Measurements from ENCODE around the gene SLC38A10. TPM values are rescaled to one million over a fixed set of nuclear protein-coding genes. Genes with fewer than 3 reads are reported as not detected.

The SLC38A10 gene
- total RNA-seq, 2 experiments from 2014 or later, result 35.7 to 38.7 TPM

- Mint-ChIP-seq H3K27me3 (no peaks in the 10 kb centered on the region), H3K4me1 (peaks cover 12% of the 10 kb centered on the region), H3K9me3 (no peaks in the 10 kb centered on the region), H3K36me3 (peaks cover 17% of the 10 kb centered on the region), H3K27ac (no peak overlapping the region), H3K4me3 (no peak overlapping the region)
- no peak for DNase-seq
Measured at GRCh38 chr17:81252326-81252986, 42.7 kb downstream of the SLC38A10 start.

GRCh38 chr17:81251709-81252301 is 43.3 kb downstream of the SLC38A10 start:
- no peak overlapping the region for H3K27ac Mint-ChIP-seq
- no peaks in the 10 kb centered on the region for H3K9me3 Mint-ChIP-seq
- H3K4me1 Mint-ChIP-seq, result peaks cover 12% of the 10 kb centered on the region
- H3K36me3 Mint-ChIP-seq, result peaks cover 17% of the 10 kb centered on the region
- no peaks in the 10 kb centered on the region for H3K27me3 Mint-ChIP-seq
- no peak overlapping the region for H3K4me3 Mint-ChIP-seq
- DNase-seq, result peak; percentile 41

- H3K4me3 Mint-ChIP-seq, result peak overlapping the region; percentile 22
- no peak for DNase-seq
- H3K36me3 Mint-ChIP-seq, result peaks cover 17% of the 10 kb centered on the region
- no peaks in the 10 kb centered on the region for H3K9me3 Mint-ChIP-seq
- no peak overlapping the region for H3K27ac Mint-ChIP-seq
- H3K4me1 Mint-ChIP-seq, result peaks cover 12% of the 10 kb centered on the region
- H3K27me3 Mint-ChIP-seq, result no peaks in the 10 kb centered on the region
Measured at GRCh38 chr17:81251094-81251708, 43.9 kb downstream of the SLC38A10 start.

DNA sequence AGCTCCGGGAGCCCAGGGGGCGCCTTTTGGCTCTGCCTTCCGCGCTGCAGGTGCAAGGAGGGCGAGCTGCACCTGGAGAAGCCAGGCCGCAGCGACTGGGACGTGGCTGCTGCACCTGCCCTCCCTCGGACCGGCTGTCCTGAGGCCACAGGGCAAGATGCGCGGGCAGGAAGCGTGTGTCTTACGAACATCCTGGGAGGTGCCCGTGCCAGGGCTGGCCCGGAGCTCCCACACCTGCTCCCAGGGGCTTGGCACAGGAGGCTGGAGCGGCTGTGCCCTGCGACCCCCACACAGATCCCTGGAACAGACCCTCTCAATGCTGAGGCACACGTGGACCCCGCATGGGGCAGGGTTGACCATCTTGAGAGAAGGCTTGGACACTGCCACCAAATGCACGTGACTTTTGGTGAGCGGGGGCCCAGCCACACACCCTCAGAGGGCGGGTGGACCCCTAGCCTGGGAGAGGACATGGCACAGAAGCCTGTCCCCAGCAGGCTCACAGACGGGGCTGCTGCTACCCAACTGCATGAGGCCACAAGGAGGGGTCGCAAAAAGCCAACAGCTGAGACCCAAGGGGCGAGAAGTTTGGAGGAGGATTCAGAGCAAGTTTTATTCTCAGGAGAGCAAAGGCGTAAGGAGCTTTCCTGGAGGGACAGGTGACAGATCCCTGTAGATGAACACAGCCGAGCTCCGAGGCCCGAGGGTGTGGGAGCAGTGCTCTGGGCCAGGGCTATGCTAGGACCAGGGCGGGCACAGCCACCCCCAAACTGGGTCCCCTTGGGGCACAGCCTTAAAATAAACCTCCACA is 44.6 kb downstream of the SLC38A10 start:
- no peaks in the 10 kb centered on the region for H3K9me3 Mint-ChIP-seq
- peaks cover 12% of the 10 kb centered on the region for H3K4me1 Mint-ChIP-seq
- peaks cover 17% of the 10 kb centered on the region for H3K36me3 Mint-ChIP-seq
- H3K27me3 Mint-ChIP-seq, result no peaks in the 10 kb centered on the region
- no peak overlapping the region for H3K27ac Mint-ChIP-seq
- peak overlapping the region; percentile 22 for H3K4me3 Mint-ChIP-seq
- DNase-seq, result no peak

DNA sequence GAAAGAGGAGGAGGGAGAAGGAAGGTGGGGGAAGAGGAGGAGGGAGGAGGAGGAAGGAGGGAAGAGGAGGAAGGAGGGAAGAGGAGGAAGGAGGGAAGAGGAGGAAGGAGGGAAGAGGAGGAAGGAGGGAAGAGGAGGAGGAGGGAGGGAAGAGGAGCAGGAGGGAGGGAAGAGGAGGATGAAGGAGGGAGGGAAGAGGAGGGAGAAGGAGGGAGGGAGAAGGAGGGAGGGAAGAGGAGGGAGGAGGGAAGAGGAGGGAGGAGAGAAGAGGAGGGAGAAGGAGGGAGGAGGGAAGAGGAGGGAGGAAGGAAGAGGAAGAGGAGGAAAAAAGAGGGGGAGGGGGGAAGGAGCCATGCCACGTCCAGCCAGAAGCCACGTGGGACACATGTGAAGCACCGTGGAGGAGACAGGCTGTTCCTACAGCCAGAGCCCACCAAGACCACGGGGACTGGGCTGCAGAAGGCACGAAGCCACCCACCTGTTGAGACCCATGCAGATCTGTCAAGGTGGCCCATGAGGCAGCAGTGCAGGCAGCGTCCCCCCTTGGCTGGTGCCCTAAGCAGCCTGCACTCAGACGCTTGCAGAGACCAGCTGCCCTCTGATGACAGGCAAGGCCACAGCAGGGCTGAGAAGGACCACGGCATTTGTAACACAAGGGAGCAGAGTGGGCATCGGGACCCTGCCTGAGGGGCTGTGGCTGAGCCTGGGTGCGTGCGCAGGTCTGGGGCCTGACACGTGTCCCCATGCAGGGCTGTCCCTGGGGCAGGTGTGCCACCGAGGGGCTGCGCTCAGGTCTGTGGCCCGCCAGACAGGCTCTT is 45.7 kb downstream of the SLC38A10 start:
- Mint-ChIP-seq H3K27me3 (no peaks in the 10 kb centered on the region), H3K9me3 (no peaks in the 10 kb centered on the region), H3K4me3 (no peak overlapping the region), H3K27ac (no peak overlapping the region), H3K36me3 (peaks cover 17% of the 10 kb centered on the region), H3K4me1 (peaks cover 12% of the 10 kb centered on the region)
- no peak for DNase-seq

DNA sequence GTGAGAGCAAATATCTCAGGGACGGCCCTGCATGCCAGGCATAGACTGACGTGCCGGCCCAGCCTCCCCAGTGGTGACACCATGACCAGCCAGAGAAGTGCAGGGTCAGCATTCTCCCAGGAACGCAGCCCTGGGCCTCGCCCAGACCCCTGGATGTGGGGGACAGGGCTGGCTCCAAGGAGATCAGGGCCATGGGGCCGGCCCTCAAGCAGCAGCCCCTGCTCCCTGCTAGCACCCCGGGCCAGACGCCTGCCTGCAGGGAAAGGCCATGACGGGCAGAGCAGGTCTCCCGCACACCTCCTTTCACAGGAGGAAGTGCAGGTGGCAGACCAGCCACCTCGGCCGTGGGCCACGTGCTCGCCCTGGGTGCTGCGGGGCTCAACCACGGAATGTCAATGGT is 46.5 kb downstream of the SLC38A10 start:
- H3K36me3 Mint-ChIP-seq, result peaks cover 13% of the 10 kb centered on the region
- no peaks in the 10 kb centered on the region for H3K27me3 Mint-ChIP-seq
- DNase-seq, result no peak
- no peak overlapping the region for H3K4me3 Mint-ChIP-seq
- H3K27ac Mint-ChIP-seq, result peak overlapping the region; percentile 12
- H3K9me3 Mint-ChIP-seq, result no peaks in the 10 kb centered on the region
- peaks cover 12% of the 10 kb centered on the region for H3K4me1 Mint-ChIP-seq

GRCh38 chr17:81247339-81247990 is 47.6 kb downstream of the SLC38A10 start:
- H3K4me1 Mint-ChIP-seq, result peaks cover 10% of the 10 kb centered on the region
- H3K36me3 Mint-ChIP-seq, result peaks cover 7% of the 10 kb centered on the region
- no peak overlapping the region for H3K4me3 Mint-ChIP-seq
- no peaks in the 10 kb centered on the region for H3K27me3 Mint-ChIP-seq
- H3K27ac Mint-ChIP-seq, result no peak overlapping the region
- DNase-seq, result no peak
- H3K9me3 Mint-ChIP-seq, result no peaks in the 10 kb centered on the region

- no peak for DNase-seq
- Mint-ChIP-seq H3K4me3 (no peak overlapping the region), H3K36me3 (peaks cover 10% of the 10 kb centered on the region), H3K4me1 (peaks cover 11% of the 10 kb centered on the region), H3K27ac (no peak overlapping the region), H3K9me3 (no peaks in the 10 kb centered on the region), H3K27me3 (no peaks in the 10 kb centered on the region)
Measured at GRCh38 chr17:81246679-81247338, 48.3 kb downstream of the SLC38A10 start.

DNA sequence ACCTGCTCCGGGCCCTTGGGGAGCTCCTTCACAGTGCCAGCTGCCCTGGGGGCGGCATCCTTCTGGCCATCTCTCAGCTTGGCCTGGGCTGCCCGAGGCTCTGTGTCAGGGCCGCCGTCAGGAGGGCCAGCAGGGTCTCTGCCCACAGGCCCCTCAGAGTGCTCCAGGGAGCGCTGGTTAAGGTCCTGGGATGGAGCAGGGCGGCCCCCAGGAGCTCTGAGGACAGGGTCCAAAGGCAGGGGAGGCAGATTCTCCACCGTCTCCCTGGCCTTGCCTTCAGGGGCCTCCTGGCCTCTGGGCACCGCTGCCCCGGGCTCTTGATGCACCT is 48.8 kb downstream of the SLC38A10 start:
- Mint-ChIP-seq H3K9me3 (no peaks in the 10 kb centered on the region), H3K27me3 (no peaks in the 10 kb centered on the region), H3K4me3 (no peak overlapping the region), H3K36me3 (peaks cover 15% of the 10 kb centered on the region), H3K27ac (no peak overlapping the region), H3K4me1 (peaks cover 9% of the 10 kb centered on the region)
- no peak for DNase-seq

- no peak for DNase-seq
- Mint-ChIP-seq H3K4me1 (peaks cover 11% of the 10 kb centered on the region), H3K36me3 (peaks cover 19% of the 10 kb centered on the region), H3K27me3 (no peaks in the 10 kb centered on the region), H3K27ac (no peak overlapping the region), H3K4me3 (no peak overlapping the region), H3K9me3 (no peaks in the 10 kb centered on the region)
Measured at GRCh38 chr17:81245665-81246342, 49.3 kb downstream of the SLC38A10 start.

DNA sequence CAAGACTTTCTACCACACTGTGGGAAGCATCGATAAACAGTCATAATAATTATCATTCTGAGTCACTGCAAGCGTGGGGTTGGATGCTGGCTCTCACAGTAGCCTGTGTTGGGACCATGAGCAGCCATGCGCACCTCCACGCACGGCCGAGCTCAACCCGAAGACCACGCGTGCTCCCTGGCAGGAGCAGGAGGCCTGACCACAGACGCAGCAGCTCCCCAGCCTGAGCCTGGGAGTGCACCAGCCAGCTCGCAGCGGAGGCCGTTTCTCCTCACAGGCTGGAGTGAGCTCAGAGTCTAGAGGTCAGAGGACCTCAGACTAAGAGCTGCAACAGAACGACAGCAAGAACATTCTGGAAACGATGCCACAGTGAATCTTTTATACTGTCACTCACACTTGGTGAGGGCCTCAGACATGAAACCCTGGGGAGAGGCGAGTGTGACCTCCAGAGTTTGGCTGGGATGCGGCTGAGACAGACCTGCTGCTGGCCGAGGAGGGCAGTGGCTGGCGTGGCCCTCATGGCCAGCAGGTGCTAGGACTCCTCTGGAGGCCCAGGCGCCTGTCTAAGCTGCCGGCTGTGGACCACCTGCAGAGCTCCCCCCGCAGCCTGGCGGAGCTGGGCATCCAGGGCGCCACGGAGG is 50.0 kb downstream of the SLC38A10 start:
- no peaks in the 10 kb centered on the region for H3K9me3 Mint-ChIP-seq
- H3K4me1 Mint-ChIP-seq, result peaks cover 14% of the 10 kb centered on the region
- DNase-seq, result no peak
- H3K27me3 Mint-ChIP-seq, result no peaks in the 10 kb centered on the region
- H3K36me3 Mint-ChIP-seq, result peaks cover 21% of the 10 kb centered on the region
- H3K27ac Mint-ChIP-seq, result no peak overlapping the region
- H3K4me3 Mint-ChIP-seq, result no peak overlapping the region

DNA sequence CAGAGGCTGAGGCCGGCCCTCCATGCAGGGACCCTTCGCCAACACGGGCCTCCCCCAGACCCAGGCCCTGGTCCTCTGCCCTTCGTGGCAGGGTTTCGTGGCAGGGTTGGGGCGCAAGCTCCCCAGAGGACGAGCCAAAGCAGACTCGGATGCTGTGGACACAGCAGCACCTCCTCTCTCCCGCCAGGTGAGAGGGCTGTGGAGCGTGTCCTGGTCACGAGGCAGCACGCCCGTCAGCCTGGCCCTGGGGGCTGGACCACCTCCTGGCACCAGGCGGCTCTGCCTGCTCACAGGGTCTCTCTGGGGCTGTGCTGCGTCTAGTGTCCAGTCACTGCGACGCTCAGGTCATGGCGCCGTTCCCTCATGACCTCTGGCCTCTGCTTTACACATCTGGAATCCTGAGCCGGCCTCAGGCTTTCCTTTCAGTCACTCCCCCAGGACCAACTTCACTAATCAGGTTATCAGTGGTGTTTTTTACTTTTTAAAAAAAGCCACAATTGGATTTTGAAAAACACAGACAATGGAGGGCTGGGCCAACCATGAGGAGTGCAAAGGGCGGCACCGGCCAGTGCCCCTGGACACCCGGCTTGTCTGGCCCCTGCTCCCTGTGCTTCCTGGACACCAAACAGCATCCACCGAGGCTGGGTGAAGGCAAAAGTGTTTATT is 50.6 kb downstream of the SLC38A10 start:
- no peaks in the 10 kb centered on the region for H3K9me3 Mint-ChIP-seq
- peak overlapping the region; percentile 29 for H3K27ac Mint-ChIP-seq
- no peak for DNase-seq
- peaks cover 26% of the 10 kb centered on the region for H3K36me3 Mint-ChIP-seq
- peaks cover 16% of the 10 kb centered on the region for H3K4me1 Mint-ChIP-seq
- no peak overlapping the region for H3K4me3 Mint-ChIP-seq
- H3K27me3 Mint-ChIP-seq, result no peaks in the 10 kb centered on the region

DNA sequence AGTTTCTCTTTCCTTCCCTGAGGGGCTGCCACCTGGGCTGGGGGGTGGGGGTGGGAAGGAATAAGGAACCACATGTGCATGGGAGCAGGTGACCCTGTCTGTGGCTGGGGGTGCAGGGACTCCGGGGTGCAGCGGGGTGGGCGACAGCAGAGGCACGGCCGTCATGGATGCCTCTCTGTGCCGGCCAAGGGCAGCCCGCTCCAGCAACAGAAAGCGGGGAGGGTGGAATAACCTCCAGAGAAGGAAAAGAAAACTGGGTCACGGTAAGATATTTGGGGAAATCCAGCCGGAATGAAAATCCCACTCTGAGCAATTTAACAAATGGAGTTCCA is 51.8 kb downstream of the SLC38A10 start:
- Mint-ChIP-seq H3K9me3 (no peaks in the 10 kb centered on the region), H3K4me1 (peaks cover 16% of the 10 kb centered on the region), H3K36me3 (peaks cover 24% of the 10 kb centered on the region), H3K4me3 (no peak overlapping the region), H3K27ac (peak overlapping the region; percentile 34), H3K27me3 (no peaks in the 10 kb centered on the region)
- no peak for DNase-seq
